Activated effector memory CD4-positive, alpha-beta T cell treated with Interleukin-2 at 50 U/mL for 16 hours (primary cell): ENCODE data around the gene RSPH6A.

ENCODE experiments used
- DNase-seq: peaks from one replicate; pipeline ENCODE4 v3.0.0-alpha.2; 2020

RSPH6A gene

GRCh38 chr19:45824531-45825262 is 9.6 kb upstream of the RSPH6A start:
- DNase-seq: no peak

GRCh38 chr19:45824041-45824471 is 8.9 kb upstream of the RSPH6A start:
- no peak for DNase-seq

GRCh38 chr19:45823182-45823581 is 8.1 kb upstream of the RSPH6A start:
- DNase-seq: no peak

GRCh38 chr19:45822716-45823115 is 7.6 kb upstream of the RSPH6A start:
- no peak for DNase-seq

- DNase-seq: no peak
These were observed 6.5 kb upstream of the RSPH6A start for GRCh38 chr19:45821570-45821969.

- DNase-seq: no peak
These were observed 6.0 kb upstream of the RSPH6A start for GRCh38 chr19:45821103-45821521.

GRCh38 chr19:45820413-45821102 is 5.5 kb upstream of the RSPH6A start:
- DNase-seq: no peak

DNA sequence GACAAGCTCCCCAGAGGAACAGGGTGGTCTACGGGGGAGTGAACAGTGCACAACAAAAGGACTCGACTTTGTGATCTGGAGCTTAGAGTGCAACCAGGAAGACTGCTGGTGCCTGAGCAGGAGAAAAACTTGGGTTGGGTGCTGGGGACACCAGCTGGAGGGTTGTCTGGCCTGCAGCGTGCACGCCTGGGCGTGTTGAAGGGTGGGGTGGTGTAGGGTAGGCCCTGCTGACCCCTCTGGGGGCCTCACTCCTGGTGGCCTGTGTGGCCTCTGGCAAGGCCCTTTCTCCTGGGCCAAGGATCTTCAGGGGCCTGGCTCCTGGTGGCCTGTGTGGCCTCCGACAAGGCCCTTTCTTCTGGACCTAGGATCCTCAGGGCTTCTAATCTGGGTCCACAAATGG is 4.7 kb upstream of the RSPH6A start:
- no peak for DNase-seq

DNA sequence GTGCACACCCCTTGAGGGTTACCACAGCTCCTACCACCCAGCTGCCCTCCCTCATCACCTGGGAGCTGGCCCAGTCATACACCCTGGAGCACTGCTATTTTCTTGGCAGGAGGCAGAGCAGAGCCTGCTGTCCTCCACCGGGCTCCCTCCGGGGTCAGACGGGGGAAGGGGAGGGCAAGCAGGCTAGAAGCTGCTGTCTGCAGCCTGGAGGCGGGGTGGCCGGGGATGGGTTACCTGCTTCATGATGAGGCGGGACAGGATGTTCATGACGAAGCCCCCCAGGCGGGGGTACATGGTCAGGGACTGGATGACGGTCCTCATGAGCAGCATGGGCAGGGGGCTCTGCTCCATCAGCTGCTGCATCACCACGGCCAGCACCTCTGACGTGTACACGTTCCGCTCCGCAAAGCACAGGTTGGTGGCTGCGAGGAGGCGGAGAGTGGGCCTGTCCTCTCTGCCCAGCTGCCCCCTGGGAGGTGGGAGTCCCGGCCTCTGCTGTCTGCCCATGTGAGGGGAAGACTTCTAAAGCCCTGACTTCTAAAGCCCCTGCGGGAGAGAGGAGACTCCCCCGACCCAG is 2.7 kb upstream of the RSPH6A start:
- DNase-seq: no peak

DNA sequence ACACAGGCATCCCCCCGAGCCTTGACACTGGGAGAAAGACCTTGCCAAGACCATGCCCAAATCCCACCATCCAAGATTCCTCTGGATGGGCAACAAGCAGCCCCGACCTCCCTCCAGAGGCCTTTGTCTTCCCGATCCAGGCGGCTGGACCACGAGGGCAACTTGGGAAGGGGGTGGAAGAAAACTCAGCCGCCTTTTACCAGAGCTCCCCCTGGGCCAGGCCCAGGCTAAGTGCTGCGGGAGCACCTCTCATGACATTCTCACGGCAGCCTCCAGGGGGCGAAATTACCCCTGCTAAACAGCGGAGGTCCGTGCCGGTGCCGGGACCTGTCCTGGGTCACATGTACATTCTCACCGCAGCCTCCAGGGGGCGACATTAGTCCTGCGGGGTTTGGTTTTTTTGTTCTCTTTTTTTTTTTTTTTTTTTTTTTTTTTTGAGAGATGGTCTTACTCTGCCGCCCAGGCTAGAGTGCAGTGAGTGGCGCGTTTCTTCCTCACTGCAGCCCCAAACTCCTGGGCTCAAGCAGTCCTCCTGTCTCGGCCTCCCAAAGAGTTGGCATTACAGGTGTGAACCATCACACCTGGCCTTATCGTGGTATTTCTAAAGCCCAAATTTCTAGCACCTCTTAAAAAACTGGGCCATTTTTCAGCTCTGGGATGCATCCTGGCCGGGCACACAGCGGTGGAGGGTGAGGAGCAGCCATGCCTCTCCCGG is 2.1 kb upstream of the RSPH6A start:
- peak; percentile 89 for DNase-seq

- DNase-seq: no peak
These were observed 1.3 kb upstream of the RSPH6A start for GRCh38 chr19:45816236-45817009.

DNA sequence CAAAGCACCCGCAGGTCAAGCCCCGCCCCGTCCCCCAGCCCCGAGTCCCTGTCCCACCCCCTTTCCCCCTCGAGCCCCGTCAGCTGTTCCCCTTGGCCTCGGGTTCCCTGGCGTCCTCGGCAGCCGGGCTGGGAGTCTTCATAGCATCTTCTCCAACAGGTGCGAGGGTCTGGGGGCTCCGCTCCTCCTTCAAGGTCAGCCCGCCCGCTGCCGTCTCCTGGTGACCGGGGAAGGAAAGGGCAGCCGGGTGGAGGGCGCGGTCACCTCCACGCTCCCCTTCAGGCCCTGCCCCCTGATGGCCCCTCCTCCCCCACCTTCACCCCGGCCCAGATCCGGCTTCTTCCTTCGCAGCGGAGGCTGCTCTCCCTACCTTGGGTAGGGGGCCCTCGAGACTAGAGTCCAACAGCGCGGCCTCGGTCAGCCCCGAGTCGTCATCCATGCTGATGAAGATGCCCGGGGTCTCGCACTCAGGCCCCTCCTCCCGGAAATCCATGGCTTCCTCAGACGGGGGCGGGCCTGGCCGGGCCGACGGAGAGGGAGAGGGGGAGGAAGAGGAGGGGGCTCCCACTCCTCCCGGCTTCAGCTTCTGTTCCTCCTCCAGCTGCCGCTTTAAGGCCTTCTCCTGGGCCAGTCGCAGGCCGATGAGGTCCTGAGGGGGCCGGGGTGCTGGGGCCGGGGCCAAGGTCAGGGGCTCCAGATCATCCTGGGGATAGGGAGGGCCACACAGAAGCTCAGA is 541 bp upstream of the RSPH6A start:
- DNase-seq: no peak

- no peak for DNase-seq
These were observed 835 bp downstream of the RSPH6A start for GRCh38 chr19:45814166-45814780.

- DNase-seq: no peak
These were observed 2.8 kb downstream of the RSPH6A start for GRCh38 chr19:45812297-45812696.

GRCh38 chr19:45809643-45810159 is 5.4 kb downstream of the RSPH6A start:
- no peak for DNase-seq

GRCh38 chr19:45805719-45806118 is 9.4 kb downstream of the RSPH6A start:
- no peak for DNase-seq

DNA sequence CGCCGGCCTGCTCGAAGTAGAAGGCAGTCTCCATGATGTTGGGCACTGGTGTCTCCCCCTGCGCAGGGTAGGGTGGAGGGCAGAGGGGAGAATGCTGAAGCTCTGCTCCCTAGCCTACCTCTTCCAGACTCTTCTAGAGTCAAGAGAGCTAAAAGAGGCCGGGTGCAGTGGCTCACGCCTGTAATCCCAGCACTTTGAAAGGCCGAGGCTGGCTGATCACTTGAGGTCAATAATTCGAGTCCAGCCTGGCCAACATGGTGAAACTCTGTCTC is 10.2 kb downstream of the RSPH6A start:
- DNase-seq: no peak

DNA sequence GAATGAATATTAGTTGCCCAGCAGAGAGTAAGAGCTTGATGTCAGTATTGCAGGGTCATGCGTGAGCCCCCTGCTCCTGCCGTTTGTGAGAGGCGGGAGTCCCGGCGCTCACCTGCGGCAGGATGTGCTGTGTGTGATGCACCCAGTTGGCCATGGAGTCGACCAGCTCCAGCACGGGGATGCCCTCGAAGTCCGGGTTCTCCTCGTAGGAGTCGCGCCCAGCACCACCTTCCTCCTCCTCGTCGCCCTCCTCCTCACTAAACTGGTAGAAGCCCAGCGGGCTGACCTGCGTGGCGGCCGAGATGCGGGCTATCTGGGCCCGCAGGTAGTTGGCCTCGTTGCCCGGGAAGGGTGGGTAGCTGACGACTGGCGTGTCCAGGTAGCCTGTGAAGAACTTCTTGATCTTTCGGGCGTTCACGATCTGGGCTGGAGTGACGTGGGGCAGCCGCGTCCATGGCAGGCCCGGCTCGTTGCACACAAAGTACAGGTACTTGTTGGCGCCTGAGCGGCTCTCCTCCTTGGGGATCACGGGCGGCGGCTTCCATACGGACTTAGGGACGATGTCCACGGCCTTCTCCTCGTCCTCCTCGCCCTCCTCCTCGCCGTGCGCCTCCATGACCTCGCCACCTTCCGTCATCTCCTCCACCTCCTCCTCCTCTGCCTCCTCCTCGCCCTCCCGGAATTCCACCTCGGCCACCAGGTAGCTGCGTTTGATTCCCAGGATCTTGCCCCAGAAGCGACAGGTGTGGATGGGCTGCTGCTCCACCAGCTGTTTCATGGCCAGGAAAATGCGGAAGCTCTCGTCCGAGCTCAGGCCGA is 10.8 kb downstream of the RSPH6A start:
- no peak for DNase-seq

DNA sequence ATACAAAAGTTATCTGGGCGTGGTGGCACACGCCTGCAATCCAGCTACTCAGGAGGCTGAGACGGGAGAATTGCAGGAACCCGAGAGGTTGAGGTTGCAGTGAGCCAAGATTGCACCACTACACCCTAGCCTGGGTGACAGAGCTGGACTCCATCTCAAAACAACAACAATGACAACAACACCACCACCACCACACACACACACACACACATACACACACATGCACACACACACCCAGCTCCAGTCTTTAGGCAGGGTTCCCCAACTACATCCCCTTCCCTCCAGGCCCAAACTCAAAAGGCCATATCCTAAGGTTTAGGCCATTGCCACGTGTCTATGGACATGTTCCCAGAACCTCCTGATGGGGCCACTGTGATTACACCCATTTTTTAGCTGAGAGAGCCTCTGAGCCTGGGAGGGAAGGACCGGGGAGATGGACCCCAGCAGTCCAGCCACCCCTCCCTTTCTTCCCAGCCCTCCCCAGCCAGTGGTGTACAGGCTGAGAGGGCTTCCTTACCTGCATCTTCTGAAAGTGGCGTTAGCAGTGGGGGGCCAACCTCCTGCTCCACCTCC is 13.4 kb downstream of the RSPH6A start:
- DNase-seq: no peak

DNA sequence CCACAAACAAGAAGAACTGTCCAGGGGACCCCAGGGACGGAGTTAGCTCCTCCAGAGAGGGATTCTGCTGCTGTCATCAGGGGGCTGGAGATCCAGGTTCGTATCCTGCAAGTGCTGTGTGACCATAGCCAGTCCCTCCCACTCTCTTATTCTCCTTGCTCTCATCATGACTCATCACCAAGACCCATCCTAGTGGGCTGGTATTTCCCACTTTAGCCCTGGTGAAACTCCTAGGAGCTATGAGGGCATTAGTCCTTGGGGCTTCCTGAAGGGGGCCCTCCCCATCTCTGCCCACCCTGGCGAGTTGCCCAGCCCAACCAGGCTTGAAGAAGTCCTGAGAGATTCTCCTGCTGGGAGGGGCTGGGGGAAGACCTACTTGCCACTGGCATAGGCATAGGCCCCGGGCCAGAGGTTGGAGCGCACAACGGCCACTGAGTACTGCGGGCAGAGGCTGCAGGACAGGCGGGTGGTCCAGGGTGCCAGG is 15.0 kb downstream of the RSPH6A start:
- no peak for DNase-seq
